ENCODE measurements around the gene ANO9. TPM values are rescaled to one million over a fixed set of nuclear protein-coding genes. Genes with fewer than 3 reads are reported as not detected.
A peak's percentile ranks its signal among the peaks of the same experiment; 100 is the strongest.
"Not testable (repeated sequence)": the region's sequence is repeated elsewhere in the genome, so short reads cannot be mapped to it uniquely, and the experiment has no call there.

ANO9 gene
- total RNA-seq, 6 donors from 2014 or later, result 11.7 to 62.9 (median 18.8) TPM

GRCh38 chr11:472816-473215 is 31.0 kb upstream of the ANO9 start:
- no peaks in the 10 kb centered on the region for H3K36me3 ChIP-seq
- no peaks in the 10 kb centered on the region for H3K9me3 ChIP-seq
- DNase-seq, result peak in 1 of 2 donors; percentile 68
- TF ChIP-seq EP300 (IDR thresholded peaks at IDR 0.05) (no peak), POLR2AphosphoS5 (IDR thresholded peaks at IDR 0.05) (no peak), POLR2A (IDR thresholded peaks at IDR 0.05) (no peak), CTCF (IDR thresholded peaks at IDR 0.05) (no peak)
- ATAC-seq (ENCODE audit: low FRiP score in 2 of 2), result no peak
- H3K27me3 ChIP-seq, result no peaks in the 10 kb centered on the region
- H3K4me3 ChIP-seq, result no peak overlapping the region
- WGBS, 2 donors, result 89 to 97% methylated on average over 8 to 28 of the region's 28 CpGs
- H3K27ac ChIP-seq, result no peak overlapping the region
- H3K4me1 ChIP-seq, result peaks cover 18 to 27% (median 22%) of the 10 kb centered on the region in 4 donors

- ATAC-seq (ENCODE audit: low FRiP score in 2 of 2) (no peak), DNase-seq (peak in 1 of 2 donors; percentile 68)
- Histone ChIP-seq H3K4me1 (peaks cover 18 to 27% (median 22%) of the 10 kb centered on the region in 4 donors), H3K27ac (no peak overlapping the region), H3K36me3 (no peaks in the 10 kb centered on the region), H3K27me3 (no peaks in the 10 kb centered on the region), H3K4me3 (no peak overlapping the region), H3K9me3 (no peaks in the 10 kb centered on the region)
- no peak for TF ChIP-seq POLR2AphosphoS5 (IDR thresholded peaks at IDR 0.05)
- no peak for TF ChIP-seq EP300 (IDR thresholded peaks at IDR 0.05)
- no peak for TF ChIP-seq CTCF (IDR thresholded peaks at IDR 0.05)
- no peak for TF ChIP-seq POLR2A (IDR thresholded peaks at IDR 0.05)
- WGBS, 2 donors, result 80 to 89% methylated on average over 1 to 13 of the region's 13 CpGs
Measured at GRCh38 chr11:472272-472671, 30.5 kb upstream of the ANO9 start.

- Histone ChIP-seq H3K4me3 (no peak overlapping the region), H3K36me3 (no peaks in the 10 kb centered on the region), H3K27me3 (no peaks in the 10 kb centered on the region), H3K9me3 (no peaks in the 10 kb centered on the region), H3K27ac (peak overlapping the region; percentile 64 to 91 (median 86)), H3K4me1 (peaks cover 18 to 30% (median 25%) of the 10 kb centered on the region in 4 donors)
- TF ChIP-seq CTCF (IDR thresholded peaks at IDR 0.05), result no peak
- TF ChIP-seq POLR2A (IDR thresholded peaks at IDR 0.05), result no peak
- no peak for TF ChIP-seq EP300 (IDR thresholded peaks at IDR 0.05)
- no peak for TF ChIP-seq POLR2AphosphoS5 (IDR thresholded peaks at IDR 0.05)
- WGBS, 2 donors, result 91 to 95% methylated on average over 49 to 61 of the region's 61 CpGs
- peak in 1 of 2 donors; percentile 79 for DNase-seq
- ATAC-seq (ENCODE audit: low FRiP score in 2 of 2), result no peak
Measured at GRCh38 chr11:471468-472145, 29.8 kb upstream of the ANO9 start.

DNA sequence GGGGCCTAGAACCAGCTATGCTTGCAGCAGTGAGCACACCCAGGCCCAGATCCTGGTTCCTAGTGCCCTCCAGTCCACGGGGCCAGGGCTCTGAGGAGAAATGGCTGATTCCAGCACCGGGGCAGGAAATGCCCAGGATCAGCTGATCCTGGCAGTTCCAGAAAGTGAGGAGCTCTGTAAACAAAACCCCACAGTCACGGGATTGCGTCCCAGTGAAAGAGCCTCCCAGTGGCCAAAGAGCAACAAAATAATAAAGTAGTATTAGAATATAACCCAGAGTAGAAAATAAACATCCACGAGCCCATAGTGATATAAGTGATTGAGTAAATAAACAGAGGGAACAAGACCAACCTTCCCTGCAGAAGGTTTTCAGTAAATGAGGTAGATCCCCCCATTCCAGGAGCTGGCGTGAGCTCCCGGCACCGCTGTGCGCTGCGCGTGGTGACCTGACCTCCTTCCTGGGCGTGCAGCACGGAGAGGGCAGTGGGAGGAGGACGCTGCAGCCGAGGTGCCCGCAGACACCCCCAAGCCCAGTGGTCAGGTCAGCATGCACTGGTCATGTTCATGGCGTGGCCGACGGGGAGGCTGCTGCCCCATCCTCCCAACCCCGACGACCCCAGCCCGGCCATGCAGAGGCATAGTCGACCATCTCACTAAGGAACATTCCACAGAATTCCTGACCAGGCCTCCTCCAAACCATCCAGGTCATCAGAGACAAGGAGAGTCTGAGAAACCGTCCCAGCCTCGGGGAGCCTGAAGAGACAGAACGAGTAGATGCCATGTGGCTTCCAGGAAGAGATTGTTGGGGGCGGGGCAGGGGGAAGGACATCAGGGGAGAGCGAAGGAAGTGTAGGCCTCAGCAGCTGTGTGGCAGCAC is 28.1 kb upstream of the ANO9 start:
- ATAC-seq (ENCODE audit: low FRiP score in 2 of 2), result peak; percentile 82 to 89

GRCh38 chr11:469026-469683 is 27.3 kb upstream of the ANO9 start:
- Histone ChIP-seq H3K4me3 (peak overlapping the region in 3 of 4 donors; percentile 29 to 41 (median 38)), H3K27ac (peak overlapping the region; percentile 83 to 91 (median 90)), H3K4me1 (peaks cover 18 to 35% (median 25%) of the 10 kb centered on the region in 4 donors)
- WGBS, 2 donors, result 35 to 37% methylated on average over 17 to 19 of the region's 19 CpGs
- DNase-seq, H3K36me3 ChIP-seq, H3K9me3 ChIP-seq, H3K27me3 ChIP-seq: not testable (repeated sequence)
- ATAC-seq (ENCODE audit: low FRiP score in 2 of 2), result peak in 1 of 2 donors; percentile 5

More for the DNA sequence above, 28.1 kb upstream of the ANO9 start:
- H3K4me1 ChIP-seq, result peaks cover 18 to 35% (median 25%) of the 10 kb centered on the region in 4 donors
- H3K27ac ChIP-seq, result peak overlapping the region; percentile 83 to 91 (median 90)
- no peaks in the 10 kb centered on the region for H3K9me3 ChIP-seq
- peak overlapping the region in 3 of 4 donors; percentile 29 to 41 (median 38) for H3K4me3 ChIP-seq
- DNase-seq, result peak; percentile 84 to 86
- H3K27me3 ChIP-seq, result no peaks in the 10 kb centered on the region
- H3K36me3 ChIP-seq, result peaks cover 0 to 4% (median 0%) of the 10 kb centered on the region in 4 donors
- 46 to 51% methylated on average over 21 to 26 of the region's 28 CpGs for WGBS, 2 donors
- TF ChIP-seq EP300 (IDR thresholded peaks at IDR 0.05) (peak in 3 of 4 donors; percentile 30 to 85 (median 47)), CTCF (IDR thresholded peaks at IDR 0.05) (peak in 5 of 6 experiments; percentile 32 to 43 (median 41)), POLR2AphosphoS5 (IDR thresholded peaks at IDR 0.05) (peak; percentile 68 to 86), POLR2A (IDR thresholded peaks at IDR 0.05) (peak in 2 of 4 donors; percentile 40 to 74)

Data from upper lobe of left lung (tissue), 6 donors.